NCI-H1417 (cell line): ENCODE measurements around the gene TMED10.

Source experiments
- DNase-seq, 3 experiments: peaks; one replicate each; lab custom pipeline; 2025; lab: John Stamatoyannopoulos, UW

The TMED10 gene

GRCh38 chr14:75176142-75176820 lies at the start of gene TMED10:
Gene TMED10, minus strand, starts transcription at chr14:75176612. Its CDS starts 33 bp downstream, at chr14:75176579.
- peak; percentile 94 to 99 (median 98) for DNase-seq

DNA sequence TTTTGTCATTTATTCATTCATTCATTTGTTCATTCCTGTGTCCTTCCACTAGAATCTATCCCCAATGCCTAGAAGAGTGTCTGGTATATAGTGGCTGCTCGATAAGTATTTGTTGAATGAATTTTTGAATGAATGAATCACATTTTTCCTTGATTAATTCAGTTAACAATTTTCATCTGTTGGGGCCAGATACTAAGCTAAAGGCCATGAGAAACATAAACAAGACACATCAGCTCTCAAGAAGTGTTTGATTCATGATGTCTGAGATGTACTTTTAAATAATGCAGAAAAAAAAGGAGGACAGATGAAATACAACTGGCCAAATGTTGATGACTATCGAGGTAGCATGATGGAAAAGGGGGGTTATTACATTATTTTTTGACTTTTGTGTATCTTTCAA lies 48.1 kb upstream of the TMED10 start:
- DNase-seq, result no peak

- peak in 2 of 3 experiments; percentile 31 to 68 for DNase-seq
These were observed 47.3 kb upstream of the TMED10 start for GRCh38 chr14:75223664-75224154.

- no peak for DNase-seq
These were observed 45.8 kb upstream of the TMED10 start for GRCh38 chr14:75222208-75222701.

GRCh38 chr14:75221797-75222196 lies 45.4 kb upstream of the TMED10 start:
- DNase-seq, result no peak

GRCh38 chr14:75220156-75220555 lies 43.7 kb upstream of the TMED10 start:
- no peak for DNase-seq

DNA sequence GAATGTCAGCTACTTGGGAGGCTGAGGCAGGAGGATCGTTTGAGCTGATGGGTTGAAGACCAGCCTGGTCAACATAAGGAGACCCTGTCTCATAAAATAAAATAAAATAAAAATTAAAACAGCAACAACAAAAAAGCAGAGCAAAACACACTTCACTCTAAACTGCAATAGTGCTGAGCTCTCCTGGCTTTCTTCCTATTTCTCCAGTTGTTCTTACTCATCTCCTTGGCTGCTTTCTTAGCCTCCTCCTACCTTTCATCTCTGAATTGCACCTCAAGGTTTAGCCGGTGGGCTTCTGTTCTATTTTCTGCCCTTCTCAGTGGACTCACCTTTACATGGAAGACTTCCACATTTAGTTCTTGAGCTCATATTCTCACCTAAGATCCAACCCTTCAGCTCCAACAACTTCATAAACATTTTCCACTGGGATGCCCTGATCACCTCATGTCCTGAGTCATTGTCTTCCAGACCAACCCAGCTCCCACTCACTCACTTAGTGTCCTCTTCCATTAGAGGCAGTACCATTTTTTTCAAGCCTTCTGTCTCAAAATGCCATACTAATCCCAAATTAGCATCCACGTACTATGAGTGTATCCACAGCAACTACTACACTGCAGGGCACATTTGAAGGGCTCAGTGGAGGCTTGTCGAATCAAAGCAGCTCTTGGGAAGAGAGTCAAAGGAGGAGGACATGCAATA lies 41.2 kb upstream of the TMED10 start:
- DNase-seq, result no peak

DNA sequence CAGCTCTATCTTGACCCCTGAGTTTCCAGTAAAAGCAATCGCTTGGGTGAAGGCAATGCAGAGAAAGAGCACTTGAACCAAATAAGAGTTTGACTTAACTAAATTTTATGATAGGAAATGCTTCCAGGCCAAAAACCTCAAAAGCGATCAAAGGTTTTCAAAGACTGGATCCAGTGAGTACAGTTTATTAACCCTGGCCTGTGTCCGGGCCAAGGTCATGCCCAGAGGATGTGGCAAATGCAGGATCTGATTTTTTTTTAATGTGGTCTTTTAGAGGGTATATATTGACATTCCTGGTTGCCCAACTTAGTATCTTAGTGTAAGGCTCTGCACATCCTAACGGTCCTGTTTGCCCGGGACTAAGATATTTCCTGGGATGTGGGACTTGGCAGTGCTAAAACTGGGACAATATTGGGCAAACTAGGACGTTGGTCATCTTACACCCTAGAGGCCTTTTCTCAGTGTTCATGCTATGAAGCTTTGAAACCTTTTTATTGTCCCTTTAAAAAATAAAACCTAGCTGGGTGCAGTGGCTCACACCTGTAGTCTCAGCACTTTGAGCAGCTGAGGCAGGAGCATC lies 40.1 kb upstream of the TMED10 start:
- DNase-seq, result no peak

GRCh38 chr14:75215520-75215919 lies 39.1 kb upstream of the TMED10 start:
- DNase-seq, result no peak

GRCh38 chr14:75214558-75214957 lies 38.1 kb upstream of the TMED10 start:
- no peak for DNase-seq

DNA sequence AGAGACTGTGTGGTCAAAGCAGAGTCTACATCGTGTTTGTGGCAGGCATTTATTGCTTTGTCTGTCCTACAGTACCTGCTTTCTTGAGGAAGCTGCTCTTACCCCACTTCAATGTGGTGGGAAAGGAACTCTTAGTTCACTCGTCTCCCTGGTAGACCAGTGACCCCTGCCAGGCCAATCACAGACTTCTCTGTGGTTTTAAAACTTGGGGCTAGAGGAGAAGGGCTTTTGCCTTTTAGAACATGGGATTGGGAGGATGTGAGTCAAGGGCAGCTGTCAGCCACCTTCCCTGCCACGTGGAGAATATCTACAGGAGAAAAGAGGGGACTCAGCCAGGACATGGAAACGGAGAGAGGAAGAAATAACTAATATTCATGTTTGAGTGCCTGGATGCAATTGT lies 36.8 kb upstream of the TMED10 start:
- DNase-seq, result no peak

DNA sequence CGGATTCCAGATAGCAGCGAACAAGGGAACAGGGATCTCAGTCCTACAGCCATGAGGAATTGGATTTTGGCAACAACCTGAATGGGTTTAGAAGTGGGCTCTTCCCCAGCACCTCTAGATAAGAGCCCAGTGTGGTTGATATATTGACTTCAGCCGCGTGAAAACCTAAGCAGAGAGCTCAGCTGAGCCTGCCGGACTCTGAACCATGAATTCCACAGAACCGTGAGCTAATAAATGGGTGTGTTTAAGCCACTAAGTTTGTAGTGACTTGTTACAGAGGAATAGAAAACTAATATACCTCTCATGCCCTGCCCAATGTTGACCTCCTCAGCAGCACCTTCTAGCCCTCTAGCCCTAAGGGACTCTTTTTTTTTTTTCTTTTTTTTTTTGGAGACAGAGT lies 32.4 kb upstream of the TMED10 start:
- no peak for DNase-seq

GRCh38 chr14:75206190-75206589 lies 29.8 kb upstream of the TMED10 start:
- DNase-seq, result peak in 1 of 3 experiments; percentile 46

- DNase-seq, result no peak
These were observed 29.2 kb upstream of the TMED10 start for GRCh38 chr14:75205591-75205990.

- DNase-seq, result no peak
These were observed 27.7 kb upstream of the TMED10 start for GRCh38 chr14:75204116-75204515.

- DNase-seq, result no peak
These were observed 26.2 kb upstream of the TMED10 start for GRCh38 chr14:75202657-75203056.

DNA sequence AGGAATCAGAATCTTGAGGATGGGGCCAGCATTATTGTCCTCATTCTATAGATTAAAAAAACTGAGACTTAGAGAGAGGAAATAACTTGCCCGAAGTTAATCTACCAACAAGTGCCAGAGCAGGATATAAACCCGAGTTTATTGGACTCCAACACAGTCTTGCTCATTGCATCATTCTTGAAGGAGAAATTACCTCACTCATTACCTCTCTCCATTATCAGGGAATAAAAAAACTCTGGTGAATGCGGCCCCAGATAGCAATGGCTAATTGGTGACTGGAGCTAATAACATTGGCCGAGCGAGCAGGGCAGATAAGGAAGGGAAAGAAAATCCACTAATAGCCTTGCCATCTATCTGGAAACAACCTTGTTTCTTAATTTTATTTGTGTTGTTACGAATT lies 24.7 kb upstream of the TMED10 start:
- peak in 2 of 3 experiments; percentile 42 to 69 for DNase-seq

GRCh38 chr14:75200451-75200850 lies 24.0 kb upstream of the TMED10 start:
- DNase-seq, result peak in 2 of 3 experiments; percentile 86 to 98

DNA sequence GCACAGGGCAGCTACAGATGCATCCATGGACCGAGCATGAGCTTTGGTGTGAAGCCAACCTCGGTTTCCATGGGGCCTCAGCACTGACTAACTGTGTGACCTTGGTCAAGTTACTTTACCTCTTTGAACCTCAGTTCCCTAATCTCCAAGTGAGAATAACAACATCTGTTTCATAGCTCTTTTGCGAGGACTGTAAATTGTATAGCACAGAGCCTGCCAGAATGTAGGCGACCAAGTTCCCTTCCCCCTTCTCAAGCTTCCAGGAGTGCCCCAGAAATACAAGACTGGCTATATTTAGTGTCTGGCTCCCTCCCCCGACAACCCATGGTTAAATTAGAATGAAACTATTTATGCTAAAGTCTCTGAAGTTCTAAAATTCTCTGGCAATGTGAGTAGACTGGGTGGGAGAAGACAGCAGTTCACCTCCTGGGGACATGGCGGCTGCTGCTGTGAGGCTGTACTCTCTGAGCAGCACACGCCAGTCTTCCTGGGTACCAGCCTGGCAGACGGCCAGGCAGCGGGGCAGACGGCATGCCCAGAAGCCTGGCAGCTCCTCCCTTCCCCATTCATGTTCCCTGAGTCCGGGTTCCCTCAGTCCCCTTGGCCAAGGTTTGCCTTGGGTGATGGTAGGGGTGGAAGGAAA lies 22.0 kb upstream of the TMED10 start:
- peak in 2 of 3 experiments; percentile 45 to 59 for DNase-seq

- no peak for DNase-seq
These were observed 20.9 kb upstream of the TMED10 start for GRCh38 chr14:75197338-75197737.

DNA sequence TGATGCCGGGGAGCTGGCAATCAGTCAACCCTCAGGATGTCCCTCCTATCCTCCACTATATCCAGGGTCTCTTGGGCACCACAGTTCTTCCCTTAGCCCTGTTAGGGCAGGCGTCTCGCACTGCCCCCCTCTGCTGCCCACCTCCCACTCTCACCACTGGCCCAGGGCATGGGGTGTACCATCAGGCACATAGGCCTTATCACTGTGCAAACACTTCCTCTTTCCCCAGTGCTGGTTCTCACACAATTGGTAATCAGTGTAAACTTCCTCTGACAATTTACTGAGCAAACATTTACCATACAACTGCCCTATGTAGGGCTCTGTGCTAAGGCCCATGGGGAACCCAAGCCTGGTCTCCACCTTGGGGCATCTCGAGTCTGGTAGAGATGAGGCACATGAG lies 20.1 kb upstream of the TMED10 start:
- DNase-seq, result peak in 2 of 3 experiments; percentile 9 to 44

GRCh38 chr14:75196064-75196463 lies 19.7 kb upstream of the TMED10 start:
- no peak for DNase-seq
